Raji (cell line): ENCODE measurements around the gene BTN2A1.

Experiments
- POLR2A ChIP-seq: IDR thresholded peaks from 2 replicates; pipeline ENCODE4 v1.6.1; 2011; ENCODE audit warnings: low read depth, low read length, control low read depth; ENCODE audit not compliant: insufficient read depth

BTN2A1 gene

GRCh38 chr6:26475823-26476729 lies 18.3 kb downstream of the BTN2A1 start:
- TF ChIP-seq POLR2A: no peak

- no peak for TF ChIP-seq POLR2A
Observed at GRCh38 chr6:26476896-26477295, 19.1 kb downstream of the BTN2A1 start.

GRCh38 chr6:26477426-26477825 lies 19.7 kb downstream of the BTN2A1 start:
- TF ChIP-seq POLR2A: no peak

DNA sequence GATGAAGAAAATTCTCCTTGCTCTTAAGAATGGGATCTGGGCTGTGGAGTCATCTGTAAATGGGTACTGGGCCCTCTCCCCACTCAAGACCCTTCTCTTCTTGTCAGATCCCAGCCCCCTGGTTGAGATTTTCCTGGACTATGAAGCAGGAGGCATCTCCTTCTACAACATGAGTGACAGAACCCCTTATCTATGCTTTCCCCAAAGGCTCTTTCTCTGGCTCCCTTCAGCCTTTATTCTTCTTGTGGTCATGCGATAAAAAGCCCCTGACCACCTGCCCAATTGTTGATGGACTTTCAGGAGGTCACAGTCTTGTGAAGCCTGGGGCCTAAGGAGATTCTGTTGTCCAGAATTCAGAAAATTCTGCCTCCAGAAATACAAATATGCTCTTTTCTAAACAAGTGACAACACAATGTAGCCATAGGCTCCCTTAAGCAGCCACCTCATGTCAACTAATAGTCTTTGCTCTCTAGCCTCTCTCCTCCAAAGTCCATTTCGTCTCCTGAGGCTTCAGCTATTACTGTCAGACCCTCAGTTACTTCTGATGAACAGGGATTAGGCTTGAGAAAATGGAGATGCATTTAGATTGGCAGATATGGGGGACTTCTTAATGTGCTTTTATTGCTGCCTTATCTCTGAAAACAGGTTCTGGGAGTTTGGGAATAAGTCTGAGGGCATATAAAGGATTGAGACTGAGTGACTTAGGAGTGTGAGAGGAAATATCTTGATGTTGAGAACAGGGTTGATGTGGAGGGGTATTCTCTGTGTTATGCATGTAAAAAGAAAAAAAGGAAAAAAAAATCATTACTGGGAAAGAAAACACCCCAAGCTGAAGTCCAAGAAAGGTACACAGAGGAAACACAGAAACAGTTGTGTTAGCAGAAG lies 20.6 kb downstream of the BTN2A1 start:
- TF ChIP-seq POLR2A: no peak

- TF ChIP-seq POLR2A: no peak
Observed at GRCh38 chr6:26478985-26479278, 21.2 kb downstream of the BTN2A1 start.

DNA sequence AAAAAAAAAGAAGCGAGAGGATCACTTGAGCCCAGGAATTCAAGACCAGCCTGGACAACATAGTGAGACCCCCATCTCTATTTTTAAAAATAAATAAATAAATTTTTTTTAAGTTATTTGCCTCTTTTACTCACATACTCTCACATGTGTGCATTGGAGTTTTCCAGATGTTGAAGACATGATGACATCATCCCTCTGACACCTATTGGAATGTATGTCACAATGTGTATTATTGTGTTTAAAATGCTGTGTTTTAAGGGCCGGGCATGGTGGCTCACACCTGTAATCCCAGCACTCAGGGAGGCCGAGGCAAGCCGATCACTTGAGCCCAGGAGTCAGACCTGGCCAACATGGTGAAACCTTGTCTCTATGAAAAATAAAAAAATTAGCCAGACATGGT lies 24.6 kb downstream of the BTN2A1 start:
- TF ChIP-seq POLR2A: no peak

GRCh38 chr6:26483727-26484126 lies 26.0 kb downstream of the BTN2A1 start:
- TF ChIP-seq POLR2A: no peak

GRCh38 chr6:26484161-26484560 lies 26.4 kb downstream of the BTN2A1 start:
- TF ChIP-seq POLR2A: no peak

DNA sequence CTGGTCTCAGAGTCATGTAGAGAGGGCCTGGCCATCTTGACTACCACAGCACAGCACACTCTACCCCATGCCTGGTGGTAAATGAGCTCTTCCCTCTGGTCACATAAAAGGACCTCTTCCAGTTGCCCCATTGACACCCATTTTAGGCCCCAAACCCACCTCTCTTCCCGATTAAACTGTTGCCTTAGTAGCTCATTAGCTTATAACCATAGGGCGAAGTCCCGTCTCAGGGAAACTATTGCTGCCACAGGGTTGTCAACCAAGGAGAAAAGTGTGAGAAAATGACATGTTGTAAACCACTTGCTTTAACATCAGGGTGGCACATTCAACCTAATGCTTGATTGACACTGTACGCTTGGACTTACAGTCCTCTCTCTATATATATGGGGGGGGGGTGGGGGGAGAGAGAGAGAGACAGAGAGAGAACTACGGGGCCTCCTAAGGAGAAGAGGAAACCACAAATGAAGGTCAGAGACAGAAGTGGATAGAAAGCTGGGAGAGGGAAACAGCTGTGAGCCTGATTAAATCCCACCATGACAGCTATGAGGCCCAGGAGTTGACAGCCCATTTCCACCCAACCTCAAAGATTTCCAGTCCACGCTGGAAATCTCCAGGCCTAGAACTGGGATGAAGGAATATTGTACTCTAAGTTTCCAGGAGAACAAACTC lies 27.5 kb downstream of the BTN2A1 start:
- TF ChIP-seq POLR2A: no peak

GRCh38 chr6:26486358-26486757 lies 28.6 kb downstream of the BTN2A1 start:
- TF ChIP-seq POLR2A: no peak

DNA sequence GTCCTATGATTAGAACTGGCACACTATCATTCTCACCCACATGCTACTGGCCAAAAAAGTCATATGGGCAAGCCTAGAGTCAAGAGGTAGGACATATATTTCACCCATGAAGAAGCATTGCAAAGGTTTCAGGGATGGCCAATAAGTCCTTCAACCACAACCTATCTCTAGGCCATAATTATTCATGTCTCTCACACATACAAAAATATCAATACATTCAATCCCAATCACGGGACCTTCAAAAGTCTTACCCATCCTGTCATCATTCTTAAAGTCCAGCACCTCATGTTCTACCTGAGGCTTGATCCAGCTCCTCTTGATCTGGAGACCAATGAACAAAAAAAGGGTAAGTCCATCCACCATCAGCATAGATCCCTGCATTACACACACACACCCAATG lies 29.7 kb downstream of the BTN2A1 start:
- no peak for TF ChIP-seq POLR2A

DNA sequence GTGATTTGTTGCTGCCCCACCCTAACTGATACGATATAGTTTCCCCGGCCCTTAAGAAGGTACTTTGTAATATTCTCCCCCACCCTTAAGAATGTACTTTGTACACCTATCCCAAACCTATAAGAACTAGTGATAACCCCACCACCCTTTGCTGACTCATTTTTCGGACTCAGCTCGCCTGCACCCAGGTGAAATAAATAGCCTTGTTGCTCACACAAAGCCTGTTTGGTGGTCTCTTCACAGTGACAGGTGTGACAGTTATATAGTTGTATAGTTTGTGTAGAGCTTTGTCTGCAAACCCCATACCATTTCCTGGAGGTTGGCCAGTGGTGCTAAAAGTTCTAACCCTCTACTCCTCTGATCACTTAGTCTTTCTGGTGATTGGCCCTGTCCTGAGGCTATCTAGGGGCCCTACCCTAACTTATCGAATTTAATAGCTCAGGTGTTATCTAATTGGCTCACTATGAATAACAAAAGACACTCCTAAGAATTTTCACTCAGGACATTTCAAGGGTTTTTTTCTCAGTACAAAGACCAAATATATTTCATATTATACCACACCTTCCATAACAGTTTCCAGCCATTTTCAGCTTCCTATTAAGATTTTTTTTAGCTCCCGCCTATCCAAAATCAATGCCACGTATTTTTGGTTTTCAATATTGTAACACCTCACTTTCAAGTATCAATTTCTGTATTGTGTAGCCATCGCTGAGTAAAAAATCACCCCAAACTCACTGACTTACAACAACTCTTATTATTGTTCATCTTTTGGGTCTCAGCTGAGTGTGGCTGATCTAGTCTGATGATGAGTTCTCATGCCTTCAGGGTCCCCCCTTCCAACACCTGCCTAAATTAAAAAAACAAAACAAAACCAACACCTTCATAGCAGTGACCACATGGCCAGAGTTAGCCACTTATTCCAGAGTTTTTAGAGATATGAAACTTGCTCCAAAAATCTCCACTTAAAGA lies 32.5 kb downstream of the BTN2A1 start:
- no peak for TF ChIP-seq POLR2A

- no peak for TF ChIP-seq POLR2A
Observed at GRCh38 chr6:26491604-26492003, 33.8 kb downstream of the BTN2A1 start.

DNA sequence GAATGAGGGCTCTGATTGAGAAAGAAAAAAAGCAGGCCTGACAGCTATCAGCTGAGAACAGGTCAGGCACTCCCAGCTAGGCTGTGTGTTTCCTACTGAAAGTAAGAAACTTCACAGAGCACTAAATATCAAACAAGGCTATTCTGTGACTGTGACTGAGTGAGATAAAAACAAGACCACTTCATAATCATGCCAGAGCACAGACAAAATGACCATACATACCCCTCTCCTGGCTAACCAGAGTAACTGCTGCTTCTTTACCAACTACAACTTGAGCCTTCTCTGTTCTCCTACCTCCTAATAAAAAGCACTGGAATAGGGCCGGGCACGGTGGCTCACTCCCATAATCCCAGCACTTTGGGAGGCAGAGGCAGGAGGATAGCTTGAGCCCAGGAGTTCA lies 35.5 kb downstream of the BTN2A1 start:
- no peak for TF ChIP-seq POLR2A
